Vagina (tissue), 2 donors: ENCODE results near the gene ASTN2.

Experiments used
- POLR2A ChIP-seq, 2 donors: fragments of 450-650 bp; IDR thresholded peaks; one replicate each; pipeline ENCODE4 v1.6.1; 2017; ENCODE audit warnings: antibody characterized with exemption in 2 of 2, mild to moderate bottlenecking in 2 of 2, moderate library complexity in 2 of 2
- TF ChIP-seq, protein P1 (sequence below), 3 experiments: fragments of 450-650 bp in 2 of 3; fragments of 200-600 bp in 1 of 3; sonication (generic) in 1 of 3; IDR thresholded peaks; one replicate each; pipeline ENCODE4 v1.5.1; 2017 to 2019; ENCODE audit warnings: antibody characterized with exemption in 3 of 3, mild to moderate bottlenecking in 2 of 3, moderate library complexity in 2 of 3

- no peak for TF ChIP-seq POLR2A (IDR thresholded peaks at IDR 0.05)
- TF ChIP-seq, protein P1, sequence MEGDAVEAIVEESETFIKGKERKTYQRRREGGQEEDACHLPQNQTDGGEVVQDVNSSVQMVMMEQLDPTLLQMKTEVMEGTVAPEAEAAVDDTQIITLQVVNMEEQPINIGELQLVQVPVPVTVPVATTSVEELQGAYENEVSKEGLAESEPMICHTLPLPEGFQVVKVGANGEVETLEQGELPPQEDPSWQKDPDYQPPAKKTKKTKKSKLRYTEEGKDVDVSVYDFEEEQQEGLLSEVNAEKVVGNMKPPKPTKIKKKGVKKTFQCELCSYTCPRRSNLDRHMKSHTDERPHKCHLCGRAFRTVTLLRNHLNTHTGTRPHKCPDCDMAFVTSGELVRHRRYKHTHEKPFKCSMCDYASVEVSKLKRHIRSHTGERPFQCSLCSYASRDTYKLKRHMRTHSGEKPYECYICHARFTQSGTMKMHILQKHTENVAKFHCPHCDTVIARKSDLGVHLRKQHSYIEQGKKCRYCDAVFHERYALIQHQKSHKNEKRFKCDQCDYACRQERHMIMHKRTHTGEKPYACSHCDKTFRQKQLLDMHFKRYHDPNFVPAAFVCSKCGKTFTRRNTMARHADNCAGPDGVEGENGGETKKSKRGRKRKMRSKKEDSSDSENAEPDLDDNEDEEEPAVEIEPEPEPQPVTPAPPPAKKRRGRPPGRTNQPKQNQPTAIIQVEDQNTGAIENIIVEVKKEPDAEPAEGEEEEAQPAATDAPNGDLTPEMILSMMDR (IDR thresholded peaks at IDR 0.05) = no peak
Observed at GRCh38 chr9:116605904-116606341, 808.9 kb downstream of the ASTN2 start.
